ENCODE data around the gene CDA. TPM values are rescaled to one million over a fixed set of nuclear protein-coding genes. Genes with fewer than 3 reads are reported as not detected.

Gene CDA
- total RNA-seq, 2 donors from 2014 or later: 0.59 TPM; not detected in 1

- Histone ChIP-seq H3K27me3 (replicated peaks; ENCODE audit: insufficient read depth) (no peaks in the 10 kb centered on the region), H3K4me3 (no peak overlapping the region), H3K9me3 (no peaks in the 10 kb centered on the region), H3K4me1 (replicated peaks) (no peaks in the 10 kb centered on the region), H3K36me3 (no peaks in the 10 kb centered on the region), H3K27ac (no peak overlapping the region)
- TF ChIP-seq POLR2AphosphoS5 (IDR thresholded peaks at IDR 0.05) (no peak), CTCF (IDR thresholded peaks at IDR 0.05) (no peak), POLR2A (IDR thresholded peaks at IDR 0.05) (no peak)
- intact Hi-C loops (cut with DNase I): no loop called here
- no peak for DNase-seq (ENCODE audit: low spot score)
- 53% methylated on average over 6 of the region's 6 CpGs for WGBS
Observed at GRCh38 chr1:20596106-20596505, 7.2 kb downstream of the CDA start.

GRCh38 chr1:20597650-20598049, 8.8 kb downstream of the CDA start:
- no peaks in the 10 kb centered on the region for H3K9me3 ChIP-seq
- H3K27ac ChIP-seq: no peak overlapping the region
- DNase-seq (ENCODE audit: low spot score): no peak
- H3K4me3 ChIP-seq: no peak overlapping the region
- H3K36me3 ChIP-seq: no peaks in the 10 kb centered on the region
- H3K27me3 ChIP-seq (replicated peaks; ENCODE audit: insufficient read depth): no peaks in the 10 kb centered on the region
- H3K4me1 ChIP-seq (replicated peaks): no peaks in the 10 kb centered on the region
- TF ChIP-seq POLR2AphosphoS5 (IDR thresholded peaks at IDR 0.05): peak; percentile 4
- no peak for TF ChIP-seq POLR2A (IDR thresholded peaks at IDR 0.05)
- WGBS: 77% methylated on average over 3 of the region's 3 CpGs
- intact Hi-C loops (cut with DNase I): no loop called here

DNA sequence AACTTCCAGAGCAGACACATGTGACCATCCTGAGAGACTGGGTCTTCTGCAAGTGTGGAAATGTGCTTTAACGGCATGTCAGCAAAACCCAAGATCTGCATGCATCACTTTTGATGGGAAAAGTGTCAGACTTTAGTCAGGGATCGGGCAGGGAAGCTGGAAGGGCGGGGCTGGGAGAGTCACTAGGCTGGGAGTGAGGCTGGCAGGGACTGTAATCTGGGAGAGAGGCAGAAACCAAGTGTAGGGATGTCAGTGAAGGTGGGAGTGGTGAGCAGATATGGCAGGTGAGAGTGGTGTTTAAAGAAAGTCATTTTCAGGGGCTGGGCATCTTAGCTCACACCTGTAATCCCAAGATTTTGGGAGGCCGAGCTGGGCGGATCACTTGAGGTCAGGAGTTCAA, 11.3 kb downstream of the CDA start:
- Histone ChIP-seq H3K27me3 (replicated peaks; ENCODE audit: insufficient read depth) (no peaks in the 10 kb centered on the region), H3K9me3 (no peaks in the 10 kb centered on the region), H3K36me3 (no peaks in the 10 kb centered on the region), H3K4me1 (replicated peaks) (no peaks in the 10 kb centered on the region), H3K4me3 (no peak overlapping the region), H3K27ac (no peak overlapping the region)
- TF ChIP-seq CTCF (IDR thresholded peaks at IDR 0.05) (no peak), POLR2A (IDR thresholded peaks at IDR 0.05) (no peak), POLR2AphosphoS5 (IDR thresholded peaks at IDR 0.05) (no peak)
- 80% methylated on average over 5 of the region's 5 CpGs for WGBS
- no peak for DNase-seq (ENCODE audit: low spot score)
- intact Hi-C loops (cut with DNase I): no loop called here

DNA sequence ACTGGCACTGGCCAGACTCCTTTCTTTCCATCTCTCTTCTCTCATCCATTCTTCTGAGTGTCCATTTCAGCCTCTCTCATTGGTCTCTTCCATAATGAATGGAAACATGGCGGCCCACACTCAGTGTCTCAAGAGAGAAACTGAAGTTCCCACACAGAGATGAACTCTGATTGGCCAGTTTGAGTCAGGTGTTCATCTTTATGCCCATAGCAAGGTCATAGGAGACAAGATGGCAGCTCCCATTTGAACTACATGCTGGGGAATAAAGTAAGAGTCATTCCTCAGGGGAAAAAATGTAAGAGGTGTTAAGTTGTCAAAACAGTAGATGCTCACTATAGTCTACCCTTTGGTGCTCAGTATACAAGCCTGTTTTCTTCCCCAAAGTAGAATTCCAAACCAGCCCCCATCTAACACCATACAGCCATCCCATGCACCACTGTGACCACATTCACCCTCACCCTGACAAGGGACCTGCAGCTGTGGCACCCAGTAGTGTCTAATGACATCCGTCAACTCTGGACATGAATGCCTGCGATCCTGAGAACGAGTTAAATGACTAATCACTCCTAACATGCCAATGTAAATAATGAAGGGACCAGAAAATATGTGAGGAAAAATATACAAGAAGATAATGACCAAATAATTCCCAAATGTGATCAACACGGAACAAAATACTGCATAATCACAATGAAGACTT, 12.4 kb downstream of the CDA start:
- no peaks in the 10 kb centered on the region for H3K36me3 ChIP-seq
- no peaks in the 10 kb centered on the region for H3K9me3 ChIP-seq
- no peaks in the 10 kb centered on the region for H3K27me3 ChIP-seq (replicated peaks; ENCODE audit: insufficient read depth)
- no peak overlapping the region for H3K27ac ChIP-seq
- WGBS: 42% methylated on average over 5 of the region's 5 CpGs
- no peak overlapping the region for H3K4me3 ChIP-seq
- DNase-seq (ENCODE audit: low spot score): no peak
- no peaks in the 10 kb centered on the region for H3K4me1 ChIP-seq (replicated peaks)
- intact Hi-C loops (cut with DNase I): no loop called here
- TF ChIP-seq CTCF (IDR thresholded peaks at IDR 0.05): no peak
- no peak for TF ChIP-seq POLR2AphosphoS5 (IDR thresholded peaks at IDR 0.05)
- TF ChIP-seq POLR2A (IDR thresholded peaks at IDR 0.05): no peak

- H3K9me3 ChIP-seq: no peaks in the 10 kb centered on the region
- WGBS: 94% methylated on average over 4 of the region's 4 CpGs
- DNase-seq (ENCODE audit: low spot score): no peak
- H3K36me3 ChIP-seq: no peaks in the 10 kb centered on the region
- TF ChIP-seq POLR2AphosphoS5 (IDR thresholded peaks at IDR 0.05) (no peak), CTCF (IDR thresholded peaks at IDR 0.05) (no peak), POLR2A (IDR thresholded peaks at IDR 0.05) (no peak)
- H3K27me3 ChIP-seq (replicated peaks; ENCODE audit: insufficient read depth): no peaks in the 10 kb centered on the region
- H3K4me3 ChIP-seq: no peak overlapping the region
- intact Hi-C loops (cut with DNase I): no loop called here
- H3K27ac ChIP-seq: no peak overlapping the region
- H3K4me1 ChIP-seq (replicated peaks): no peaks in the 10 kb centered on the region
Observed at GRCh38 chr1:20602851-20603450, 14.1 kb downstream of the CDA start.
